GM12874 (cell line): ENCODE data around the gene KIF26B.

Experiments
- CTCF ChIP-seq: IDR thresholded peaks from 2 replicates; pipeline ENCODE4 v1.5.1; 2011; ENCODE audit warnings: low read depth, mild to moderate bottlenecking, control low read depth, low read length, moderate library complexity; ENCODE audit not compliant: insufficient read depth

Gene KIF26B

GRCh38 chr1:245440922-245441321, 286.1 kb downstream of the KIF26B start:
- no peak for TF ChIP-seq CTCF

GRCh38 chr1:245441689-245442088, 286.9 kb downstream of the KIF26B start:
- no peak for TF ChIP-seq CTCF

GRCh38 chr1:245444147-245444828, 289.5 kb downstream of the KIF26B start:
- TF ChIP-seq CTCF, result no peak

- TF ChIP-seq CTCF, result no peak
Measured at GRCh38 chr1:245444945-245445344, 290.2 kb downstream of the KIF26B start.

- TF ChIP-seq CTCF, result no peak
Measured at GRCh38 chr1:245448531-245448930, 293.7 kb downstream of the KIF26B start.

- no peak for TF ChIP-seq CTCF
Measured at GRCh38 chr1:245448975-245449431, 294.2 kb downstream of the KIF26B start.

- TF ChIP-seq CTCF, result no peak
Measured at GRCh38 chr1:245453541-245453940, 298.8 kb downstream of the KIF26B start.
